HL-60 (cell line): ENCODE results near the gene CCDC158.

Experiments
- GABPA ChIP-seq: IDR thresholded peaks from 2 replicates; pipeline ENCODE4 v1.6.1; 2012; ENCODE audit warnings: low read depth
- POLR2AphosphoS5 ChIP-seq: IDR thresholded peaks from 2 replicates; pipeline ENCODE4 v1.6.1; 2012; ENCODE audit warnings: low read depth
- SPI1 ChIP-seq: IDR thresholded peaks from 2 replicates; pipeline ENCODE4 v1.6.1; 2012; ENCODE audit warnings: low read depth, mild to moderate bottlenecking, borderline replicate concordance
- TF ChIP-seq, protein P1 (sequence below): IDR thresholded peaks from one replicate; pipeline ENCODE4 v1.5.1; 2011; ENCODE audit warnings: low read length, control low read depth, inconsistent platforms; ENCODE audit not compliant: insufficient read depth
- TF ChIP-seq, protein P2 (sequence below): IDR thresholded peaks from 2 replicates; pipeline ENCODE4 v1.6.1; 2012; ENCODE audit warnings: low read depth; ENCODE audit not compliant: insufficient replicate concordance

DNA sequence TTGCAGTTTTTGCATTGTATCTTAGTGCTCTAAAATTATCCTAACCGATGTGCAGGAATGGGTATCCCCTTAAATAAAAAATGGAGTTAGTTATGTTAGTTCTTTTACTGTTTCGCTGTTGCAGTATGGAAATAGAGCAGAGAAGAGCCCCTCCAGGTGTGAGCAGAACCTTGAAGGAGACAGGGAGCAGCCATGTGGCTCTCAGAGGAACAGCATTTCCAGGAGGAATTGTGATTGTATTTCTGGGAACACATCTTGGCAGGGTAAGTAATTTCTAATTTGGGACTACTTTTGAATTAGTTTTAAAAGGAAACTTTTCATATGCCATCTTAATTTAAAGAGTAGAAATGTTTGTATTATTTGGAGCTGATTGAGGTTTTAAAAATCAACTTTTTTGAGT is 5.3 kb upstream of the CCDC158 start:
- TF ChIP-seq, protein P1, sequence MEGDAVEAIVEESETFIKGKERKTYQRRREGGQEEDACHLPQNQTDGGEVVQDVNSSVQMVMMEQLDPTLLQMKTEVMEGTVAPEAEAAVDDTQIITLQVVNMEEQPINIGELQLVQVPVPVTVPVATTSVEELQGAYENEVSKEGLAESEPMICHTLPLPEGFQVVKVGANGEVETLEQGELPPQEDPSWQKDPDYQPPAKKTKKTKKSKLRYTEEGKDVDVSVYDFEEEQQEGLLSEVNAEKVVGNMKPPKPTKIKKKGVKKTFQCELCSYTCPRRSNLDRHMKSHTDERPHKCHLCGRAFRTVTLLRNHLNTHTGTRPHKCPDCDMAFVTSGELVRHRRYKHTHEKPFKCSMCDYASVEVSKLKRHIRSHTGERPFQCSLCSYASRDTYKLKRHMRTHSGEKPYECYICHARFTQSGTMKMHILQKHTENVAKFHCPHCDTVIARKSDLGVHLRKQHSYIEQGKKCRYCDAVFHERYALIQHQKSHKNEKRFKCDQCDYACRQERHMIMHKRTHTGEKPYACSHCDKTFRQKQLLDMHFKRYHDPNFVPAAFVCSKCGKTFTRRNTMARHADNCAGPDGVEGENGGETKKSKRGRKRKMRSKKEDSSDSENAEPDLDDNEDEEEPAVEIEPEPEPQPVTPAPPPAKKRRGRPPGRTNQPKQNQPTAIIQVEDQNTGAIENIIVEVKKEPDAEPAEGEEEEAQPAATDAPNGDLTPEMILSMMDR = no peak
- TF ChIP-seq POLR2AphosphoS5 (no peak), GABPA (no peak), SPI1 (no peak)
- TF ChIP-seq, protein P2, sequence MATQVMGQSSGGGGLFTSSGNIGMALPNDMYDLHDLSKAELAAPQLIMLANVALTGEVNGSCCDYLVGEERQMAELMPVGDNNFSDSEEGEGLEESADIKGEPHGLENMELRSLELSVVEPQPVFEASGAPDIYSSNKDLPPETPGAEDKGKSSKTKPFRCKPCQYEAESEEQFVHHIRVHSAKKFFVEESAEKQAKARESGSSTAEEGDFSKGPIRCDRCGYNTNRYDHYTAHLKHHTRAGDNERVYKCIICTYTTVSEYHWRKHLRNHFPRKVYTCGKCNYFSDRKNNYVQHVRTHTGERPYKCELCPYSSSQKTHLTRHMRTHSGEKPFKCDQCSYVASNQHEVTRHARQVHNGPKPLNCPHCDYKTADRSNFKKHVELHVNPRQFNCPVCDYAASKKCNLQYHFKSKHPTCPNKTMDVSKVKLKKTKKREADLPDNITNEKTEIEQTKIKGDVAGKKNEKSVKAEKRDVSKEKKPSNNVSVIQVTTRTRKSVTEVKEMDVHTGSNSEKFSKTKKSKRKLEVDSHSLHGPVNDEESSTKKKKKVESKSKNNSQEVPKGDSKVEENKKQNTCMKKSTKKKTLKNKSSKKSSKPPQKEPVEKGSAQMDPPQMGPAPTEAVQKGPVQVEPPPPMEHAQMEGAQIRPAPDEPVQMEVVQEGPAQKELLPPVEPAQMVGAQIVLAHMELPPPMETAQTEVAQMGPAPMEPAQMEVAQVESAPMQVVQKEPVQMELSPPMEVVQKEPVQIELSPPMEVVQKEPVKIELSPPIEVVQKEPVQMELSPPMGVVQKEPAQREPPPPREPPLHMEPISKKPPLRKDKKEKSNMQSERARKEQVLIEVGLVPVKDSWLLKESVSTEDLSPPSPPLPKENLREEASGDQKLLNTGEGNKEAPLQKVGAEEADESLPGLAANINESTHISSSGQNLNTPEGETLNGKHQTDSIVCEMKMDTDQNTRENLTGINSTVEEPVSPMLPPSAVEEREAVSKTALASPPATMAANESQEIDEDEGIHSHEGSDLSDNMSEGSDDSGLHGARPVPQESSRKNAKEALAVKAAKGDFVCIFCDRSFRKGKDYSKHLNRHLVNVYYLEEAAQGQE = no peak
